Fibroblast of lung (primary cell): ENCODE measurements around the gene KAT2B. TPM values are rescaled to one million over a fixed set of nuclear protein-coding genes. Genes with fewer than 3 reads are reported as not detected.

Source experiments
- DNase-seq, 2 donors: peaks; one replicate each; pipeline versions ENCODE4 v3.0.0 to v3.0.0-alpha.2; 2010; ENCODE audit warnings: low read depth in 2 of 2
- H2AFZ ChIP-seq: 2 replicates; pipeline ENCODE4 v1.5.1; 2012; ENCODE audit warnings: low read length, control low read depth, inconsistent platforms
- H3K27ac ChIP-seq: 2 replicates; pipeline ENCODE4 v1.5.1; 2011; ENCODE audit warnings: low read length, control low read depth; ENCODE audit not compliant: insufficient read depth
- H3K27me3 ChIP-seq: 2 replicates; pipeline ENCODE4 v1.5.1; 2011; ENCODE audit warnings: mild to moderate bottlenecking, low read length; ENCODE audit not compliant: control insufficient read depth, insufficient read depth
- H3K36me3 ChIP-seq: 2 replicates; pipeline ENCODE4 v1.5.1; 2011; ENCODE audit warnings: low read length; ENCODE audit not compliant: control insufficient read depth, insufficient read depth
- H3K4me1 ChIP-seq: 2 replicates; pipeline ENCODE4 v1.5.1; 2011; ENCODE audit warnings: low read length; ENCODE audit not compliant: control insufficient read depth, insufficient read depth; ENCODE audit errors: extremely low read depth
- H3K4me2 ChIP-seq: 2 replicates; pipeline ENCODE4 v1.5.1; 2011; ENCODE audit warnings: low read length, control low read depth; ENCODE audit not compliant: insufficient read depth; ENCODE audit errors: extremely low read depth
- H3K4me3 ChIP-seq, 4 experiments: fragments of 200-600 bp in 1 of 4; sonication (generic) in 1 of 4; replicated peaks in 1 of 4; 2 replicates each; pipeline ENCODE4 v1.5.1; 2011 to 2016; ENCODE audit warnings: low read length in 4 of 4, low read depth in 3 of 4, mild to moderate bottlenecking in 3 of 4, control low read depth in 2 of 4, inconsistent platforms in 1 of 4, mixed read lengths in 1 of 4; ENCODE audit not compliant: insufficient read depth in 1 of 4; ENCODE audit errors: control extremely low read depth in 1 of 4
- H3K79me2 ChIP-seq: 2 replicates; pipeline ENCODE4 v1.5.1; 2012; ENCODE audit warnings: mild to moderate bottlenecking, low read length, inconsistent platforms; ENCODE audit not compliant: control insufficient read depth, insufficient read depth
- H3K9ac ChIP-seq: 2 replicates; pipeline ENCODE4 v1.5.1; 2011; ENCODE audit warnings: mild to moderate bottlenecking, low read length, control low read depth; ENCODE audit not compliant: insufficient read depth
- H3K9me3 ChIP-seq: 2 replicates; pipeline ENCODE4 v1.5.1; 2012; ENCODE audit warnings: low read depth, low read length; ENCODE audit not compliant: control insufficient read depth, insufficient read depth
- H4K20me1 ChIP-seq: 2 replicates; pipeline ENCODE4 v1.5.1; 2011; ENCODE audit warnings: low read length; ENCODE audit not compliant: control insufficient read depth, insufficient read depth; ENCODE audit errors: extremely low read depth
- EZH2 ChIP-seq: IDR thresholded peaks from 2 replicates; pipeline ENCODE4 v1.5.1; 2012; ENCODE audit warnings: low read length, control low read depth, mild to moderate bottlenecking; ENCODE audit errors: missing control alignments
- polyA plus RNA-seq, 2 donors: library from polyadenylated mRNA; depleted of rRNA in 1 of 2; stranded (reverse) in 1 of 2; unstranded in 1 of 2; fragments of >200 nt; gene quantifications; 2 replicates each; pipeline ENCODE4 v1.2.1, GENCODE V29; 2011 to 2012; ENCODE audit warnings: missing spikeins in 1 of 2
- total RNA-seq: library from RNA; depleted of rRNA; stranded (reverse); fragments of >200 nt; gene quantifications from 2 replicates; pipeline ENCODE4 v1.2.1, GENCODE V29; 2014
- TF ChIP-seq, protein P1 (sequence below), 2 donors: IDR thresholded peaks in 1 of 2; conservative IDR thresholded peaks in 1 of 2; 1 replicate in 1 of 2; 2 replicates in 1 of 2; pipeline ENCODE4 v1.5.1; 2011 to 2012; ENCODE audit warnings: low read length in 2 of 2, control low read depth in 1 of 2, inconsistent platforms in 1 of 2, low read depth in 1 of 2, mild to moderate bottlenecking in 1 of 2

Gene KAT2B
- total and polyA plus RNA-seq, 2 donors (not counting 1 experiment from before 2014, with no cell fraction given) = 9.1 to 14.7 TPM

DNA sequence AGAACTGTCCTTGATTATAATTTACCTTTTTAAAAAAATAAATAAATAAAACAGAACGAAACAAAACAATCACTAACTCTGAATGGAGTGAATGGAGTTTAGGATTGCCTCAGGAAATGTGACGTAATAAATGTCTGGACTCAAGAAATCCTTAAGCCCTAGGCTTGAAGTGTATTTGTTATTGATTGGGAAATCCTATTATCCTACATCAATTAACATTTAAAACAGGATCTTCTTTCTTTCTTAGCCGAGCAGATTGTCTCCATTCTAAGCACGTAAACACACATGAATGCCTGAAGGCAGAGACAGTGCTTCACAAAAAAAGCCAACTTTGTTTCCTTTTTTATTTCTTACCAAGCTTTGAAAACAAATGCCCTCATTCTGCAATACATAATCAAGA is 33.4 kb downstream of the KAT2B start:
- Histone ChIP-seq H3K4me1 (no peaks in the 10 kb centered on the region), H3K27ac (no peak overlapping the region), H3K4me3 (no peak overlapping the region), H4K20me1 (no peaks in the 10 kb centered on the region), H3K9ac (no peak overlapping the region), H3K9me3 (no peaks in the 10 kb centered on the region), H2AFZ (no peak overlapping the region), H3K36me3 (no peaks in the 10 kb centered on the region), H3K4me2 (no peak overlapping the region), H3K79me2 (no peaks in the 10 kb centered on the region), H3K27me3 (no peaks in the 10 kb centered on the region)
- DNase-seq = peak in 1 of 2 donors; percentile 21
- no peak for TF ChIP-seq EZH2
- TF ChIP-seq, protein P1, sequence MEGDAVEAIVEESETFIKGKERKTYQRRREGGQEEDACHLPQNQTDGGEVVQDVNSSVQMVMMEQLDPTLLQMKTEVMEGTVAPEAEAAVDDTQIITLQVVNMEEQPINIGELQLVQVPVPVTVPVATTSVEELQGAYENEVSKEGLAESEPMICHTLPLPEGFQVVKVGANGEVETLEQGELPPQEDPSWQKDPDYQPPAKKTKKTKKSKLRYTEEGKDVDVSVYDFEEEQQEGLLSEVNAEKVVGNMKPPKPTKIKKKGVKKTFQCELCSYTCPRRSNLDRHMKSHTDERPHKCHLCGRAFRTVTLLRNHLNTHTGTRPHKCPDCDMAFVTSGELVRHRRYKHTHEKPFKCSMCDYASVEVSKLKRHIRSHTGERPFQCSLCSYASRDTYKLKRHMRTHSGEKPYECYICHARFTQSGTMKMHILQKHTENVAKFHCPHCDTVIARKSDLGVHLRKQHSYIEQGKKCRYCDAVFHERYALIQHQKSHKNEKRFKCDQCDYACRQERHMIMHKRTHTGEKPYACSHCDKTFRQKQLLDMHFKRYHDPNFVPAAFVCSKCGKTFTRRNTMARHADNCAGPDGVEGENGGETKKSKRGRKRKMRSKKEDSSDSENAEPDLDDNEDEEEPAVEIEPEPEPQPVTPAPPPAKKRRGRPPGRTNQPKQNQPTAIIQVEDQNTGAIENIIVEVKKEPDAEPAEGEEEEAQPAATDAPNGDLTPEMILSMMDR (conservative IDR thresholded peaks at IDR 0.05 in 1 of 2, IDR thresholded peaks at IDR 0.05 in 1 of 2; ENCODE audit: low read depth in 1 of 2, low read length in 2 of 2) = no peak

DNA sequence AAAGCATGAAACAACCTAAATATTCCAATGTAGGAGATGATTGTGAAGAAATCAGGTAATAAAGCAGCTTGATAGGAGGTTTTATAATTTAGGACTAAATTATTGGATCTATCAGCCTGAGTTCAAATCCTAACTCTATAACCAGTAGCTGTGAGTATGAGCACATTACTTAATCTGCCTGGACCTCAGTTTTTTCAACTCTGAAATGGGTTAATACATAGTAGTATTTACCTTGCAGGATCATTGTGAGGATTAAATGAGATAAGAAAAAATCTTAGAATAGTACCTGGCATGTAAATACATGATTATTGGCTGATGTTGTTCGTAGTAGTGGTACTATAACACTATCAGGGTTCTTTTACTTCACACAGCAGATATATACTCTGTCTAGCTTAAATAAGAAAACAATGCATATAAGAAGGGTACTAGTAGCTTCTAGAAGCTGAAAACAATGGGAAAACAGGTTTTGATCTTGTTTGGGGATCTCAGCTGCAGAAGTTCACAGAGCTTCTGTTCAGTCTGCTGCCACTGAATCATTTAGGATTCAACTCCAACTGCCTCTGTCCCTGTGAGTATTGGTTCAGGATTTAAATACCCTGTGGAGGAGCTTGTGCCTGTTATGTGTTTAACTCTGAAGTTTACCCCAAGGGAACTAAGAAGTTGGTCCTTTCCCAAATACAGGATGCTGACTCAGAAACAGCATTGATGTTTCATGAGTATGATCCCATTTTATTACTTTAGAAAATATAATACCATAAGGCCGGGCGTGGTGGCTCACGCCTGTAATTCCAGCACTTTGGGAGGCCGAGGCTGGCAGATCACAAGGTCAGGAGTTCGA is 34.2 kb downstream of the KAT2B start:
- no peak overlapping the region for H2AFZ ChIP-seq
- no peak overlapping the region for H3K4me2 ChIP-seq
- no peak for TF ChIP-seq EZH2
- TF ChIP-seq, protein P1 (conservative IDR thresholded peaks at IDR 0.05 in 1 of 2, IDR thresholded peaks at IDR 0.05 in 1 of 2; ENCODE audit: low read depth in 1 of 2, low read length in 2 of 2) = no peak
- H3K27me3 ChIP-seq = no peaks in the 10 kb centered on the region
- no peaks in the 10 kb centered on the region for H3K4me1 ChIP-seq
- H3K4me3 ChIP-seq = no peak overlapping the region
- DNase-seq = peak in 1 of 2 donors; percentile 35
- no peak overlapping the region for H3K9ac ChIP-seq
- no peaks in the 10 kb centered on the region for H3K79me2 ChIP-seq
- no peaks in the 10 kb centered on the region for H3K9me3 ChIP-seq
- no peak overlapping the region for H3K27ac ChIP-seq
- H4K20me1 ChIP-seq = no peaks in the 10 kb centered on the region
- no peaks in the 10 kb centered on the region for H3K36me3 ChIP-seq

DNA sequence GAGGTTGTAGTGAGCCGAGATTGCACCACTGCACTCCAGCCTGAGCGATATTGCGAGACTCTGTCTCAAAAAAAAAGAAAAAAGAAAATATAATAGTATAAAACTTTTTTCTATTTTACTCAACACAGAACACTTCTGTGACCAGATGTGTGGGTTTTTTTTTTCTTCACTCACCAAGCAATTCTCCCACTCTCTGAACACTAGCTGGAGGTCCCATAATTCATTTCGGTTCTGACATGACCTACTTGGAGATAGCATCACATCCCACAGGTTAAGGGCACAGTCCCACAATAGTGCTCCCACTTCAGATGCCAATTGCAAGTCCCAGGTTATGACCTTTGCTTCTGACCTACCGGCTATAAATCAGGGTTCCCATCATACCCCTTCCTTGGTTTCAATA is 35.0 kb downstream of the KAT2B start:
- H3K9me3 ChIP-seq = no peaks in the 10 kb centered on the region
- no peaks in the 10 kb centered on the region for H3K79me2 ChIP-seq
- H3K27ac ChIP-seq = no peak overlapping the region
- no peak overlapping the region for H2AFZ ChIP-seq
- H3K9ac ChIP-seq = no peak overlapping the region
- H3K27me3 ChIP-seq = no peaks in the 10 kb centered on the region
- H4K20me1 ChIP-seq = no peaks in the 10 kb centered on the region
- H3K36me3 ChIP-seq = no peaks in the 10 kb centered on the region
- no peak overlapping the region for H3K4me3 ChIP-seq
- no peak overlapping the region for H3K4me2 ChIP-seq
- no peak for DNase-seq
- TF ChIP-seq, protein P1 (conservative IDR thresholded peaks at IDR 0.05 in 1 of 2, IDR thresholded peaks at IDR 0.05 in 1 of 2; ENCODE audit: low read depth in 1 of 2, low read length in 2 of 2) = no peak
- TF ChIP-seq EZH2 = no peak
- no peaks in the 10 kb centered on the region for H3K4me1 ChIP-seq
